GM12864 (cell line): ENCODE results near the gene EML1.

Experiments
- DNase-seq: peaks from one replicate; pipeline ENCODE4 v3.0.0-alpha.2; 2011; ENCODE audit warnings: low read depth
- H3K4me3 ChIP-seq: 2 replicates; pipeline ENCODE4 v1.5.1; 2011; ENCODE audit warnings: mild to moderate bottlenecking, low read depth, low read length, control low read depth
- TF ChIP-seq, protein P1 (sequence below): IDR thresholded peaks from 2 replicates; pipeline ENCODE4 v1.5.1; 2011; ENCODE audit warnings: low read depth, mild to moderate bottlenecking, moderate library complexity, low read length, control low read depth, inconsistent platforms; ENCODE audit errors: missing control alignments

Gene EML1

GRCh38 chr14:99791476-99792209, 1.6 kb upstream of the EML1 start:
- no peak for DNase-seq
- no peak overlapping the region for H3K4me3 ChIP-seq
- TF ChIP-seq, protein P1, sequence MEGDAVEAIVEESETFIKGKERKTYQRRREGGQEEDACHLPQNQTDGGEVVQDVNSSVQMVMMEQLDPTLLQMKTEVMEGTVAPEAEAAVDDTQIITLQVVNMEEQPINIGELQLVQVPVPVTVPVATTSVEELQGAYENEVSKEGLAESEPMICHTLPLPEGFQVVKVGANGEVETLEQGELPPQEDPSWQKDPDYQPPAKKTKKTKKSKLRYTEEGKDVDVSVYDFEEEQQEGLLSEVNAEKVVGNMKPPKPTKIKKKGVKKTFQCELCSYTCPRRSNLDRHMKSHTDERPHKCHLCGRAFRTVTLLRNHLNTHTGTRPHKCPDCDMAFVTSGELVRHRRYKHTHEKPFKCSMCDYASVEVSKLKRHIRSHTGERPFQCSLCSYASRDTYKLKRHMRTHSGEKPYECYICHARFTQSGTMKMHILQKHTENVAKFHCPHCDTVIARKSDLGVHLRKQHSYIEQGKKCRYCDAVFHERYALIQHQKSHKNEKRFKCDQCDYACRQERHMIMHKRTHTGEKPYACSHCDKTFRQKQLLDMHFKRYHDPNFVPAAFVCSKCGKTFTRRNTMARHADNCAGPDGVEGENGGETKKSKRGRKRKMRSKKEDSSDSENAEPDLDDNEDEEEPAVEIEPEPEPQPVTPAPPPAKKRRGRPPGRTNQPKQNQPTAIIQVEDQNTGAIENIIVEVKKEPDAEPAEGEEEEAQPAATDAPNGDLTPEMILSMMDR: no peak

- no peak overlapping the region for H3K4me3 ChIP-seq
- TF ChIP-seq, protein P1: no peak
- no peak for DNase-seq
These were observed 1.0 kb upstream of the EML1 start for GRCh38 chr14:99792210-99792535.

DNA sequence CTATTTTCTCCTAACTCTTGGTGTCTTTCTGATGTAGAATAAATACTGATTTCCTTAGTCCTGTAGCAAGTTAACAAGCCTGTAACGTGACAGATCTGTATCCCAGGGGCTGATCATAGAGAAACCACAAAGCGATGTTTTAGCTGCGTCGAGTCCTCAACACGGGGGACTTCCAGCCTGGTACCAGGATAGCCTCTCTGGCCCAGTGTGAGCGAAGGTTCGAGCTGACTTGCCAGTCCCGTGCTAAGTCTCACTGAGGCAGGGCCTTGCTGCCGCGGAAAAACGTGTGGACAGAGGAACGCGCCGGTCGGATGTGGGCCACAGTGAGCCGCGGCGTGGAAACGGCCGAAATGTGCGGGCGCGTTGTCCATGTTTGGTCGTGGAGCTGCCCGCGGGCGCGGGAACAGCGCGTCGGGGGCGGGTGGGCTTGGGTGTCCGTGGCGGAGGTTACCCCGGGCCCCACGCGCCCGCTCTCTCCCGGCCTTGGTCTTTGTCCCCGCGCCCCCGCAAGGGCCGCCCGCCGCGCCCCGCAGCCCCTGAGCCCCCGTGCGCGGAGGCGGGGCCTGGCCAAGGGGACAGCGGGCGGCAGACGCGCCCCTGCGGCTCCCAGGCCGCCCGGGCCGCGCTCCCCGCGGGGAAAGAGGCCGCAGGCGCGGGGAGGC, 531 bp upstream of the EML1 start:
- H3K4me3 ChIP-seq: peak overlapping the region; percentile 14; the same call in 1 of the 2 replicates

GRCh38 chr14:99794151-99794780, 1.1 kb downstream of the EML1 start:
- TF ChIP-seq, protein P1: no peak
- H3K4me3 ChIP-seq: no peak overlapping the region; the same call in 1 of the 2 replicates
- no peak for DNase-seq

More for the DNA sequence above, 531 bp upstream of the EML1 start:
- TF ChIP-seq, protein P1: no peak
- DNase-seq: no peak

GRCh38 chr14:99795046-99795445, 1.8 kb downstream of the EML1 start:
- DNase-seq: no peak
- TF ChIP-seq, protein P1: no peak
- H3K4me3 ChIP-seq: no peak overlapping the region

- TF ChIP-seq, protein P1: no peak
- no peak overlapping the region for H3K4me3 ChIP-seq
- no peak for DNase-seq
These were observed 4.0 kb downstream of the EML1 start for GRCh38 chr14:99797231-99797630.
